CD8-positive, alpha-beta memory T cell (primary cell): ENCODE results near the gene GAL3ST2. TPM values are rescaled to one million over a fixed set of nuclear protein-coding genes. Genes with fewer than 3 reads are reported as not detected.
"Not testable (repeated sequence)": the region's sequence is repeated elsewhere in the genome, so short reads cannot be mapped to it uniquely, and the experiment has no call there.

Experiments used
- CTCF ChIA-PET: fragments of 350-600 bp; sonication (Branson Sonifier 250); formaldehyde crosslinking; loops from one replicate; lab custom pipeline; 2021; ENCODE audit warnings: antibody characterized with exemption; lab: Charles Lee
- POLR2A ChIA-PET: fragments of 350-600 bp; sonication (Branson Sonifier 250); formaldehyde crosslinking; loops from one replicate; lab custom pipeline; 2021; ENCODE audit warnings: antibody characterized with exemption; lab: Charles Lee
- DNase-seq, 5 donors: peaks; one replicate each; pipeline versions ENCODE4 v3.0.0 to v3.0.0-alpha.2; 2020 to 2022; ENCODE audit warnings: mixed read lengths in 1 of 5
- H3K27ac ChIP-seq: one replicate; pipeline ENCODE4 v1.7.0; 2013; ENCODE audit warnings: low read depth, mild to moderate bottlenecking, low read length, moderate library complexity
- H3K27me3 ChIP-seq: 2 replicates; pipeline ENCODE4 v1.7.0; 2013; ENCODE audit warnings: low read length, mild to moderate bottlenecking; ENCODE audit not compliant: insufficient read depth, poor library complexity, severe bottlenecking
- H3K36me3 ChIP-seq: 2 replicates; pipeline ENCODE4 v1.7.0; 2013; ENCODE audit warnings: mild to moderate bottlenecking, low read length, moderate library complexity; ENCODE audit not compliant: insufficient read depth
- H3K4me1 ChIP-seq: 2 replicates; pipeline ENCODE4 v1.7.0; 2013; ENCODE audit warnings: mild to moderate bottlenecking, low read length, moderate library complexity; ENCODE audit not compliant: insufficient read depth
- H3K4me3 ChIP-seq: 2 replicates; pipeline ENCODE4 v1.7.0; 2013; ENCODE audit warnings: mild to moderate bottlenecking, low read length
- H3K9me3 ChIP-seq: 2 replicates; pipeline ENCODE4 v1.7.0; 2013; ENCODE audit warnings: mild to moderate bottlenecking, low read length
- H3K27ac Mint-ChIP-seq, 8 donors: one replicate each; pipeline ENCODE4 v1.8.0; 2020 to 2021; ENCODE audit warnings: mixed read lengths in 8 of 8, mild to moderate bottlenecking in 6 of 8, inconsistent platforms in 3 of 8, moderate library complexity in 3 of 8
- H3K27me3 Mint-ChIP-seq, 2 donors: one replicate each; pipeline ENCODE4 v1.8.0; 2020 to 2021; ENCODE audit warnings: mixed read lengths in 2 of 2, mild to moderate bottlenecking in 1 of 2, moderate library complexity in 1 of 2
- H3K36me3 Mint-ChIP-seq, 3 donors: one replicate each; pipeline ENCODE4 v1.8.0; 2020 to 2021; ENCODE audit warnings: mixed read lengths in 3 of 3, inconsistent platforms in 1 of 3, mild to moderate bottlenecking in 1 of 3
- H3K4me1 Mint-ChIP-seq, 3 donors: one replicate each; pipeline ENCODE4 v1.8.0; 2020 to 2021; ENCODE audit warnings: mixed read lengths in 3 of 3, inconsistent platforms in 1 of 3, mild to moderate bottlenecking in 1 of 3
- H3K4me3 Mint-ChIP-seq, 7 donors: one replicate each; pipeline ENCODE4 v1.8.0; 2020 to 2021; ENCODE audit warnings: mixed read lengths in 7 of 7, mild to moderate bottlenecking in 6 of 7, moderate library complexity in 4 of 7, inconsistent platforms in 2 of 7
- H3K9me3 Mint-ChIP-seq, 5 donors: one replicate each; pipeline ENCODE4 v1.8.0; 2020 to 2022; ENCODE audit warnings: mixed read lengths in 5 of 5, mild to moderate bottlenecking in 3 of 5, moderate library complexity in 2 of 5, inconsistent platforms in 1 of 5
- polyA plus RNA-seq: library from polyadenylated mRNA; unstranded; fragments of 300-500 nt; fragmentation: Illumina TruSeq; gene quantifications from one replicate; pipeline ENCODE4 v1.2.3, GENCODE V29; 2021
- total RNA-seq, 2 experiments: library from RNA; stranded (reverse); gene quantifications; one replicate each; pipeline ENCODE4 v1.2.3, GENCODE V29; 2021

GAL3ST2 gene
- total RNA-seq (under 1 TPM in 1 of 2 experiments, not detected in 1; 0.16 TPM), polyA plus RNA-seq (not detected)

DNA sequence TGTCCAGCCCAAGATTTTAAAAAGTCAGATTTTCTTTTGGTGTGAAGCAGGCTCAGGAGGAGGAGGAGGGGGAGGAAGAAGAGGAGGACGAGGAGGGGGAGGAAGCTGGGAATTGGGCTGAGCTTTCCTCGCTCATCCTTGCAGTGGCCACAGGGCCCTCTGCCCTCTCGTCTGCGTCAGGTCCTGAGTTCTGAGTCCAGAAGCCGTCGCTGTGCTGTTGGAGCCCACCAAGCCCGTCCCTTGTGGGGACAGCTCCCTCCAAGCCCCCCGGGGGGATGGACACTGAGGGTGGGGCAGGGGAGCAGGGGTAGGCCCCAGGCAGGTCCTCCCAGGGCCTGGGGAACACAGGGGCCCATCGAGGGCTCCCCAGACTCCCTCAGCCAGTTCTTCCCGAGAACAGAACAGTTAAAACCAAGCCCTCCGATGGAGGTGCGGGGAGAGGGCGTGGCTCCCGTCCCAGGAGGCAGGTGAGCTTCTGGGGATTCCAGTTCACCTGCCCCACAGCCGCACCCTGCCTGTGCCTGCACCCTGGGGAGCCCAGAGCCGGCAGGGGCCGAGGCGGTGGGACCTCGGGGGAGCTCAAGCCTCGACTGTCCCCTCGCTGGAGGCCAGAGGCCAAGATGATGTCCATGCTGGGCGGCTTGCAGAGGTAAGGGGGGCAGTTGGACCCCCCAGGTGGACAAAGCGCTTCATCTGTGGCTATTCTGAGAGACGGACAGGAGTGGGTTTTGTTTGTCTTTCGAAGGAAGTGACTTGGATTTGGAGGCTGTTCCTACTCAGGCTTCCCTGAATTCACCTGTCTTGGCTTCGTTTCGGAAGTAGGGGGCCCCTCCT lies at the start of gene GAL3ST2:
Gene GAL3ST2, plus strand, starts transcription at position 487 of the 834 bp plus-strand sequence. Its CDS starts 134 bp downstream, at position 621.
- no peak within 1 kb of the TSS for H3K27ac ChIP-seq
- ChIA-PET CTCF (no interaction called here), POLR2A (no interaction called here)
- H3K27me3 ChIP-seq: no peaks in the 10 kb centered on the region
- no peaks in the 10 kb centered on the region for H3K27me3 Mint-ChIP-seq
- peaks cover 0 to 8% (median 0%) of the 10 kb centered on the region in 5 donors for H3K9me3 Mint-ChIP-seq
- DNase-seq: peak in 1 of 5 donors; percentile 31
- H3K36me3 ChIP-seq: no peaks in the 10 kb centered on the region
- no peaks in the 10 kb centered on the region for H3K36me3 Mint-ChIP-seq
- no peak within 1 kb of the TSS for H3K4me3 Mint-ChIP-seq
- peaks cover 11% of the 10 kb centered on the region for H3K4me1 ChIP-seq
- H3K9me3 ChIP-seq: no peaks in the 10 kb centered on the region
- peaks cover 11 to 12% (median 11%) of the 10 kb centered on the region in 3 donors for H3K4me1 Mint-ChIP-seq
- no peak within 1 kb of the TSS for H3K4me3 ChIP-seq
- no peak within 1 kb of the TSS for H3K27ac Mint-ChIP-seq

GRCh38 chr2:241728000-241728399 lies 48.6 kb upstream of the GAL3ST2 start:
- no peaks in the 10 kb centered on the region for H3K9me3 Mint-ChIP-seq
- no peaks in the 10 kb centered on the region for H3K4me1 ChIP-seq
- DNase-seq: no peak
- no peaks in the 10 kb centered on the region for H3K27me3 ChIP-seq
- no peaks in the 10 kb centered on the region for H3K9me3 ChIP-seq
- CTCF ChIA-PET: no interaction called here
- H3K4me1 Mint-ChIP-seq: peaks cover 9 to 24% (median 15%) of the 10 kb centered on the region in 3 donors
- H3K27ac Mint-ChIP-seq: no peak overlapping the region
- H3K27ac ChIP-seq: no peak overlapping the region
- H3K27me3 Mint-ChIP-seq: no peaks in the 10 kb centered on the region
- no peak overlapping the region for H3K4me3 ChIP-seq
- POLR2A ChIA-PET: no interaction called here
- peaks cover 0 to 22% (median 1%) of the 10 kb centered on the region in 3 donors for H3K36me3 Mint-ChIP-seq
- H3K4me3 Mint-ChIP-seq: no peak overlapping the region
- H3K36me3 ChIP-seq: no peaks in the 10 kb centered on the region

DNA sequence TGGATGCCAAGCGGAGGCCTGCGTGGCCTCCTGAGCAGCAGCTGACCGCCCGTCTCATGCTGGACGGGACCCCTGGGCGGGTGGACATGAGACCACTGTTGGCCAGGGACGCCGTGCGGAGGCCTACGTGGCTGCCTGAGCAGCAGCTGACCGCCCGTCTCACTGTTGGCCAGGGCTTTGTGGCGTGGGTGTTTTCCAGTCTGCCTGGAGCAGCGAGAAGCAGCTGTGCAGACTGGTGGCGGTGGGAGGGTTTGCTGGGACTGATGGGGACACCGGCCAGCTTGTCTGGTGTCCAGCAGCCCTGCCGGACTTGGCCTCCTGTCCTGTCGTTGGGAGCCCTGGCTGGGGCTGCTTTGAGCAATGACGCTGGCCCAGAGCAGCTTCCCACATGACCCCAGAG lies 48.0 kb upstream of the GAL3ST2 start:
- Mint-ChIP-seq H3K36me3 (peaks cover 0 to 16% (median 1%) of the 10 kb centered on the region in 3 donors), H3K9me3 (no peaks in the 10 kb centered on the region), H3K4me3 (no peak overlapping the region), H3K27ac (no peak overlapping the region), H3K4me1 (peaks cover 9 to 29% (median 16%) of the 10 kb centered on the region in 3 donors), H3K27me3 (no peaks in the 10 kb centered on the region)
- Histone ChIP-seq H3K27me3 (no peaks in the 10 kb centered on the region), H3K27ac (no peak overlapping the region), H3K36me3 (no peaks in the 10 kb centered on the region), H3K4me1 (peaks cover 3% of the 10 kb centered on the region), H3K9me3 (no peaks in the 10 kb centered on the region), H3K4me3 (no peak overlapping the region)
- CTCF ChIA-PET: interaction anchor here (1.1 kb wide), 1 partner anchor 150 kb away, joined by 4 read pairs; no protein-coding TSS in a partner anchor
- no peak for DNase-seq
- POLR2A ChIA-PET: no interaction called here

DNA sequence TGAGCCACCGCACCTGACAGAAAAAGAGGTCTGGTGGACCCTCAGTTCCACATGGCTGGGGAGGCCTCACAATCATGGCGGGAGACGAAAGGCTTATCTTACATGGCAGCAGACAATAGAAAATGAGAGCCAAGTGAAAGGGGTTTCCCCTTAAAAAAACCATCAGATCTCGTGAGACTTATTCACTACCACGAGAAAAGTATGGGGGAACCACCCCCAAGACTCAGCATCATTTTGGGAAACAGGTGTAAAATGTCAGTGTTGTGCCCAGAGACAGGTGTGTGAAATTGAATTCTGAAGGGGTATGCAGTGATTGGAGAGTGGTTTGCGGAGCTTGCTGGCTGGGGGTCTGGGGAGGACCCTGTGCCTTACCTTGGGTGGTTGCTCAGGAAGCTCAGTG lies 46.8 kb upstream of the GAL3ST2 start:
- peaks cover 0 to 6% (median 1%) of the 10 kb centered on the region in 3 donors for H3K36me3 Mint-ChIP-seq
- POLR2A ChIA-PET: no interaction called here
- no peak overlapping the region for H3K4me3 ChIP-seq
- H3K27me3 Mint-ChIP-seq: no peaks in the 10 kb centered on the region
- H3K9me3 Mint-ChIP-seq: no peaks in the 10 kb centered on the region
- no peaks in the 10 kb centered on the region for H3K36me3 ChIP-seq
- H3K4me3 Mint-ChIP-seq: peak overlapping the region in 1 of 7 donors; percentile 42
- H3K4me1 ChIP-seq: peaks cover 9% of the 10 kb centered on the region
- H3K27ac Mint-ChIP-seq: peak overlapping the region in 2 of 8 donors; percentile 50 to 60
- no peaks in the 10 kb centered on the region for H3K27me3 ChIP-seq
- H3K9me3 ChIP-seq: no peaks in the 10 kb centered on the region
- CTCF ChIA-PET: interaction anchor here (1.1 kb wide), 1 partner anchor 149 kb away, joined by 4 read pairs; no protein-coding TSS in a partner anchor
- DNase-seq: no peak
- no peak overlapping the region for H3K27ac ChIP-seq
- peaks cover 9 to 33% (median 16%) of the 10 kb centered on the region in 3 donors for H3K4me1 Mint-ChIP-seq

DNA sequence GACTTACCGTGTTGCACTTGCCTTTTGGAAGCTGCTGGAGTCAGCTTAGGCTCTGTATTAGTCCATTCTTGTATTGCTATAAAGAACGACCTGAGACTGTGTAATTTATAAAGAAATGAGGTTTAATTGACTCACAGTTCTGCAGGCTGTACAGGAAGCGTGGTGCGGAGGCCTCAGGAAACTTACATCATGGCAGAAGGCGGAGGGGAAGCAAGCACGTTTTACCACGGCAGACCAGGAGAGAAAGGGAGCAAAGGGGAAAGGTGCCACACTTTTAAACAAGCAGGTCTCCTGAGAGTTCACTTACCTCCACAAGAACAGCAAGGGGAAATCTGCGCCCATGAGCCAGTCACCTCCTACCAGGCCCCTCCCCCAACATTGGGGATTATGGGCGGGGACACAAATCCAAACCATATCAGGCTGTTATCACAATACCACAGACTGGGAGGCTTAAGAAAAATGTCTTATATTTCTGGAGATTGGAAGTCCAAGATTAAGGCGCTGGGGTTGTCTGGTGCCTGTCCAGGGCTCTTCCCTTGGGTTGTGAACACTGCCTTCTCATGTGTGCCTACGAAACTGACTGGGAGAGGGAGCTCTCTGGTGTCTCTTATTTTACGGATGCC lies 45.8 kb upstream of the GAL3ST2 start:
- POLR2A ChIA-PET: no interaction called here
- H3K4me1 Mint-ChIP-seq: peaks cover 9 to 36% (median 16%) of the 10 kb centered on the region in 3 donors
- H3K27ac ChIP-seq: no peak overlapping the region
- peaks cover 0 to 2% (median 0%) of the 10 kb centered on the region in 3 donors for H3K36me3 Mint-ChIP-seq
- no peaks in the 10 kb centered on the region for H3K9me3 ChIP-seq
- no peaks in the 10 kb centered on the region for H3K36me3 ChIP-seq
- CTCF ChIA-PET: interaction anchor here (1.3 to 5.5 kb wide), 2 partner anchors 29 to 32 kb away, joined by 3 to 30 read pairs; partner anchors contain the start of gene ING5
- peak overlapping the region in 3 of 8 donors; percentile 63 to 82 (median 68) for H3K27ac Mint-ChIP-seq
- no peak for DNase-seq
- H3K27me3 Mint-ChIP-seq: no peaks in the 10 kb centered on the region
- H3K27me3 ChIP-seq: no peaks in the 10 kb centered on the region
- H3K4me1 ChIP-seq: peaks cover 9% of the 10 kb centered on the region
- peak overlapping the region in 1 of 7 donors; percentile 10 for H3K4me3 Mint-ChIP-seq
- H3K9me3 Mint-ChIP-seq: no peaks in the 10 kb centered on the region
- no peak overlapping the region for H3K4me3 ChIP-seq

GRCh38 chr2:241732513-241733186 lies 44.0 kb upstream of the GAL3ST2 start:
- H3K36me3 Mint-ChIP-seq, H3K27ac ChIP-seq, H3K36me3 ChIP-seq, H3K4me1 ChIP-seq, H3K4me3 ChIP-seq, H3K9me3 ChIP-seq, H3K27me3 Mint-ChIP-seq, H3K9me3 Mint-ChIP-seq, H3K27me3 ChIP-seq: not testable (repeated sequence)
- peak in 4 of 5 donors; percentile 41 to 71 (median 52) for DNase-seq
- Mint-ChIP-seq H3K27ac (peak overlapping the region in 5 of 8 donors; percentile 63 to 87 (median 82)), H3K4me1 (peaks cover 18 to 46% (median 22%) of the 10 kb centered on the region in 3 donors), H3K4me3 (peak overlapping the region in 5 of 7 donors; percentile 43 to 66 (median 62))
- CTCF ChIA-PET: interaction anchor here (1.2 to 5.5 kb wide), 5 partner anchors 31 to 146 kb away, joined by 3 to 30 read pairs (median 13); partner anchors contain the start of gene ING5
- POLR2A ChIA-PET: interaction anchor here (2.3 kb wide), 1 partner anchor 31 kb away, joined by 24 read pairs; the partner anchor contains the start of gene ING5

DNA sequence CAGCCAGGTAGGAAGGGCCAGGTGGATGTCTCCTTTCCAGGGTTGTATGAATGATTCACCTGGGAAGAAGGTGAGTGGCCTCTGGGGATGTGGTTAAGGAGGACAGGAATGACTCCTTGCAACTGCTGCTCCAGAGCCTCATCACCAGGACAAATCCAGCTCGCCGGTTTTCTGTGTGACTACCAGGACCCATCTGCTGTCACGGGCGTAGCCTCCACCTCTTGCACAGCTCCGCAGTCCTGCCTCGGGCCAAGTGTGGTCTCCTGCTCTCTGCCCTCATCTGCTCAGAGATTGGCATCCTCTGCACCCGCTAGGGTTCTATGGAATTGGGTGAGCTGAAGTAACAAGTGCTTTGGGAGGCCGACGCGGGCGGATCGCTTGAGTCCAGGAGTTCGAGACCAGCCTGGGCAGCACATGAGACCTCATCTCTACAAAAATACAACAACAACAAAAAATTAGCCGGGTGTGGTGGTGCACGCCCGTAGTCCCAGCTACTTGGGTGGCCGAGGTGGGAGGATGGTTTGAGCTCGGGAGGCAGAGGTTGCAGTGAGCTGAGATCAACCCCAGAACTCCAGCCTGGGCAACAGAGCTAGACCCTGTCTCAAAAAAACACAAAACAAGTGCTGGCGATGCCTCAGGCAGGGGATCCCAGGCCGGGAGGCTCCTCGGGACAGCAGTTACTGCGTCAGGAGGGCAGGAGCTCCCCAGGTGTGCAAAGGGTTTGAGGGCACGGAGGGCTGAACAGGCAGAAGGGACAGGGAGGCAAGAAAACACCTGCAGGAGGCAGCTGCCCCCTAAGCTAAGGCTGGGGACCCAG lies 43.0 kb upstream of the GAL3ST2 start:
- H3K4me1 ChIP-seq: peaks cover 9% of the 10 kb centered on the region
- Mint-ChIP-seq H3K9me3 (no peaks in the 10 kb centered on the region), H3K27ac (peak overlapping the region in 6 of 8 donors; percentile 56 to 95 (median 82)), H3K4me1 (peaks cover 22 to 51% (median 26%) of the 10 kb centered on the region in 3 donors), H3K4me3 (peak overlapping the region; percentile 62 to 84 (median 70)), H3K27me3 (no peaks in the 10 kb centered on the region), H3K36me3 (peaks cover 0 to 7% (median 0%) of the 10 kb centered on the region in 3 donors)
- no peaks in the 10 kb centered on the region for H3K27me3 ChIP-seq
- ChIA-PET POLR2A (interaction anchor here (0.8 to 3.2 kb wide), 4 partner anchors 19 to 145 kb away, joined by 3 to 24 read pairs (median 12); partner anchors contain the start of gene ING5), CTCF (interaction anchor here (0.8 to 5.5 kb wide), 11 partner anchors 8 to 583 kb away, joined by 3 to 30 read pairs (median 4); partner anchors contain the start of genes ING5 and PPP1R7)
- no peaks in the 10 kb centered on the region for H3K36me3 ChIP-seq
- no peaks in the 10 kb centered on the region for H3K9me3 ChIP-seq
- no peak overlapping the region for H3K27ac ChIP-seq
- peak overlapping the region; percentile 44 for H3K4me3 ChIP-seq
- peak in 1 of 5 donors; percentile 59 for DNase-seq
